Astrocyte of the hippocampus (primary cell): Measurements from ENCODE around the gene IRGC.
A peak's percentile ranks its signal among the peaks of the same experiment; 100 is the strongest.

Source experiments
- DNase-seq: peaks from one replicate; pipeline ENCODE4 v3.0.0; 2011; ENCODE audit warnings: low read depth, low spot score

Gene IRGC

DNA sequence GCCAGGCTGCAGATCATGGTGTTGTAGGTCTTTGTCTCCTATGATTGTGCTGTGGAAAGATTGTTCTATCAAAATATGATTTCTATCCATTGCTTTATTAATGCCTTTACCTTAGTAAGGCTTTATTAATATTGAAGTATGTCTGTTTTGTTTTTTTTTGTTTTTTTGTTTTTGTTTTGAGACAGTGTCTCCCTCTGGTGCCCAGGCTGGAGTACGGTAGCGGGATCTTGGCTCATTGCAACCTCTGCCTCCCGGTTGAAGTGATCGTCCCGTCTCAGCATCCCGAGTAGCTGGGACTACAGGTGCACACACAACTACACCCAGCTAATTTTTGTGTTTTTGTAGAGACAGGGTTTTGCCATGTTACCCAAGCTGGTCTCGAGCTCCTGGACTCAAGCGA is 7.7 kb downstream of the IRGC start:
- DNase-seq: no peak

DNA sequence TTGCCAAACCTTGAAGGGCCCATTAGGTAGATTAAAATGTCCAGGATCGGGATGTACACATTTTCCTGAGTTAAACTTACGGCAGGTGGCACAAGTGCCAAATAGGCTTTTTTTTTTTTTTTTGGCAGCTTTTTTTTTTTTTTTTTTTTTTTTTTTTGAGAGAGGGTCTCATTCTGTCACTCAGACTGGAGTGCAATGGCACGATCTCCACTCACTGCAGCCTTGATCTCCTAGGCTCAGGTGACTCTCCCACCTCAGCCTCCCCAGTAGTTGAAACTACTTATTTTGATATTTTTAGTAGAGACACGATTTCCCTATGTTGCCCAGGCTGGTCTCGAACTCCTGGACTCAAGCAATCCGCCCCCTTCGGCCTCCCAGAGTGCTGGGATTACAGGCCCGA is 9.0 kb downstream of the IRGC start:
- no peak for DNase-seq

DNA sequence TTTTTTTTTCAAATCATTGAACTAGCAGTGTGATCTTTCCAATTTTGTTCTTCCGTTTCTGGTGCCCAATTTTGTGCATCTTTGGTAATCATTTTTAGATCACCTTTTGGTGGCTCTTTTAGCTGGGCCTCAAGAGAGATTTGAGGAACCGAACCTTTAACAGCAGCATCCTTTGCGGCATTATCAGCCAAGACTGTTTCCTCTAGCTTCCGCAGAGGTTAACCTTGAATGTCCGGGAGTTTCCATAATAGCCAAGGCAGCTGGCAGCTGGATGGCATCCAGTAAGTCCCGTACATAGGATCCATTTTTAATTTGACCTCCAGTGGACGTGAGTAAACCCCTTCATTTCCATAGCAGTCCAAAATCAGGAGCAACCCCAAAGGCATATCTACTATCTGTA is 9.6 kb downstream of the IRGC start:
- no peak for DNase-seq

DNA sequence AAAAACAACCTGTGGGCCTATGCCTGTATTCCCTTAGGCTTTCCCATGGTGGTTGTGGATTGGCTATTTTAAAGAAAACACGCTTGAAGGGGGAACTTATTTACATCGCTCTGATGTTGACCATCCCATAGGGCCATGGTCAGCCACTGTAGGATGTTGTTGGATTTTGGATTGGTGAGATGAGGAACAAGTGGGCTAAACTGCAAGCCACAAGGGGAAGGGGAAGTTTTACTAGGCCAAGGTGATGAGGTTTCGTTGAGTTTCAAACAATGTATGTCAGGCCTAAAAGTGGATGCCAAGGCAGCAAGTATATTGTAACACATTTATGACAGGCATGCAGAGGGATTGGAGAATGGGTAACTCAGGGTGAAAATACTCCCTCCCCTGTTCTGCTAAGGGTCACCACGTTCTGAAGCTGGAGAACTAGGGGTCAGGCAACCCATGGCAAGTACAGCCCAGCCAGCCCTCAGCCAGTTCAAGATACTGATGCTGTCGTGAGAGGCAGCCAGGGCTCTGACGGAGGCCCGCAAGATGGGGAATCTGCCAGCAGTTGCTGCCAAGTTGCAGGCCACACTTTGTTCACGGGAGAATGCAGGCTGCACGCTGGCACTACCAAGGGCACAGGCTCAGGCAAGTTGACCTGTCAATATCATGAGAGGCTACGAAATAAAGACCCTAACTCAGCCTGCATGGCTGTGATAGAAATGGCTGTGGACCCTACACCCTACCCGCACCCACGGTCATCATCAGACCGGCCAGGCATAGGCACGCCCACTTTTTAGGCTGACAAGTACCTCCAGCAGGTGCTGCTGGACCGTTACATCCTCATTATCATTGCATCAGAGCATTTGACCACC is 11.1 kb downstream of the IRGC start:
- peak; percentile 74 for DNase-seq

DNA sequence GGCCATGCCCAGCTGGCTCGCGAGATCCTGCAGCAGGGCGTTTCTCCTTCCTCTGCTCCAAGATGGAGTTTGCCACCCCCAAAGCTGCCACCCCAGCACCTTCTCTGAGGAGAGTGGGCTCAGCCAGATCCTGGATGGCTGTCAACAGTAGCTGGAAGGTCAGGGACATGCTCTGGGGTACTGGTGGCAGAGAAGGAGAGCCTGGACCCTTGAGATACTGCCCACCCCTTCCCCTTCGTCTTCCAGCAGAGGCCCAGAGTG is 11.6 kb downstream of the IRGC start:
- no peak for DNase-seq

DNA sequence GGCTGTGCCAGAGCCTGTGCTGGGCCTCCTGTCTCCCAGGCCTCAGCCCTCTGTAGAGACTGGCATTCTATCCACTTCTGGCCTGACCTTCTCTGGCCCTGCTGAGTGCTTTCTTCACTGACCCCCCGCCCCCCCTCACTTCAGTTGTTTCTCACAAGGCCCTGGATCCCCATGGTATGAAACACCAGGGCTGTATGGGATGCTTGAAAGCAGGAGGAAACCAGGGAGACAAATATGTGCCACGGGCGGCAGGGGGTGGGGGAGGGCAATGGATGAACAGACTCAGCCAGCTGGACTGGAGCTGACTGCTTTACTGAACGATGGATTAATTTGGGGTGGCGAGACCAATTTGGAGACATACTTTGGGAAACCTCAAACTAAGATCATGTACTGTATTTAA is 14.0 kb downstream of the IRGC start:
- no peak for DNase-seq

DNA sequence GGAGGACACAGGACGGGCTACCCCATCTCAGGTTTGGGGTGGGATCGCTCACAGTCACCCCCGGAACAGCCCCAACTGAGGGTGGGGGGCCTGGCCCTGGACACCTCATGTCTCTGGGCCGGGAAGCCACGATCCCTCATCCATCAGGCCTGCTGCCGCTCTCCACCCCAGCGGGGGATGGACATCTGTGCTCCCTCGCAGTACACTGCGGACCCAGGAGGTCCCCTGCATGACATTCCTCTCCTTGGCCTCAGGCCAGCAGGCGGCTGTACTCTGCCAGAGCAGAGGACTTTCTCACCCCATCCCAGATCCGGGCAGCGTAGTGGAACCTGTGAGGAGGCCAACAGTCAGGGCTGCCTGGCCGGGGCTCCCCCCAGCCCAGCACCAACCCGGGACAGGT is 15.5 kb downstream of the IRGC start:
- DNase-seq: no peak

DNA sequence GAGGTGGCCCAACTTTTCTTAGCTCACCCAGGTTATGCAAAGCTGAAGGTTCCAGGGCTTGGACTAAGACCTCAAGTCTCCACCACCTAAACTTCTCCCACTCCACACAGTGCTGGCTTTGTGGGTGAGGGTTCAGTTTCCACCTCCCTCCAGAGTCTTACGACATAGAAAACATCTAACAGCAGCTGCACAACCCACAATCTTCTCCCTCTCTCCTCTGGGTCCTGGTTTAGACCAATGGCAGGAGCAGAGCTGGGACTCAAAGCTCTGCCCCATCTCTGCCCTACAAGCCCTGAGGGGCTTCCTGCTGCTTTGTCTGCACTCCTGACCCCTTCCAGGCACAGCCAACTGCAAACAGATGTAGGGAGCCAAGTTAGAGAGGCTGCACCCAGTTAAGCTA is 16.0 kb downstream of the IRGC start:
- no peak for DNase-seq

DNA sequence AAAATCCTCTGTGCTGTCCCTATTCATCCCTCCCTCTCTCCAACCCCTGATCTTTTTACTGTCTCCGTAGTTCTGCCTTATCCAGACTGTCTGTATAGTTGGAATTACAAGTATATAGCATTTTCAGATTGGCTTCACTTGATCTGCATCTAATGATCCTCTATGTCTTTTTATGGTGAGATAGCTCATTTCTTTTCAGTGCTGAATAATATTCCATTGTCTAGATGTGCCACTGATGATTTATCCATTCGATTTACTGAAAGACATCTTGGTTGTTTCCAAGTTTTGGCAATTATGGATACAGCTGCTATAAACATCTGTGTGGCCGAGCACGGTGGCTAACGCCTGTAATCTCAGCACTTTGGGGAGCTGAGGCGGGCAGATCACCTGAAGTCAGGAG is 19.1 kb downstream of the IRGC start:
- no peak for DNase-seq

DNA sequence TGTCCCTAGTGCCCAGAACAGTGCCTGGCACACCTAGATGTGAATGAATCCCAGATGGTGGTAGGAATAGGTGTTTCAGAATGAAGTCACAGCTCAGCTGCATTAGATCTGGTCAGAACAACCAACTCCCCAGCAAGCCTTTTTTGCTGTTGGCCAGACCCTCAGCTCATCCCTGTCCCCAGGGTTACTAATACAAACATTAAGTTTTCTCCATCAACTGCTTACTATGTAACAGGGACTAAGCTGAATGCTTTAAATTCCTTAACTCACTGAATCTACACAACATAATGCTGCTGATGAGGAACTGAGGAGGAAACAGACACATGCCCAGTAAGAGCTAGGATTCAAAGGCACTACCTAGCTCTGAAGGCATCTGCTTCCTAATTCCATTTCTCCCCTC is 20.1 kb downstream of the IRGC start:
- peak; percentile 66 for DNase-seq

DNA sequence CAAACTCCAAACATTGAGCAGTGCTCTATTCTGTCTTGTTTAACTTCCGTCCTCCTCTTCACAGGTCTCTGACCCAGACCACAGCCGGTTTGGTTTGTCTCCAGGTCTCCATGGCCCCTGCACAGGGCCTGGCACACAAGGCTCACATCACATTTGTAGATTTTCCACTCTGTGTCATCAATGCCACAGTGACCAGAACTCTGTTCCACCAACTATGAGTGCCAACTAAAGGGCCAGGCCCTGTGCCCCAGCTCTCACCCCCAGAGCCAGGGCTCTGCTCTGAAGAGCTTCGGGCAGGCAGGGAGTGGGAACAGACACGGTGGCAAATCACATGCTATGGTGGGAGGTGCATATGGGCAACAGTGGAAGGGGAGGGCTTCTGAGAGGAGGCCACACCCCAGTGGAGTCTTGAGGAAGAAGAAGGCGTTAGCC is 22.9 kb downstream of the IRGC start:
- DNase-seq: peak; percentile 49

DNA sequence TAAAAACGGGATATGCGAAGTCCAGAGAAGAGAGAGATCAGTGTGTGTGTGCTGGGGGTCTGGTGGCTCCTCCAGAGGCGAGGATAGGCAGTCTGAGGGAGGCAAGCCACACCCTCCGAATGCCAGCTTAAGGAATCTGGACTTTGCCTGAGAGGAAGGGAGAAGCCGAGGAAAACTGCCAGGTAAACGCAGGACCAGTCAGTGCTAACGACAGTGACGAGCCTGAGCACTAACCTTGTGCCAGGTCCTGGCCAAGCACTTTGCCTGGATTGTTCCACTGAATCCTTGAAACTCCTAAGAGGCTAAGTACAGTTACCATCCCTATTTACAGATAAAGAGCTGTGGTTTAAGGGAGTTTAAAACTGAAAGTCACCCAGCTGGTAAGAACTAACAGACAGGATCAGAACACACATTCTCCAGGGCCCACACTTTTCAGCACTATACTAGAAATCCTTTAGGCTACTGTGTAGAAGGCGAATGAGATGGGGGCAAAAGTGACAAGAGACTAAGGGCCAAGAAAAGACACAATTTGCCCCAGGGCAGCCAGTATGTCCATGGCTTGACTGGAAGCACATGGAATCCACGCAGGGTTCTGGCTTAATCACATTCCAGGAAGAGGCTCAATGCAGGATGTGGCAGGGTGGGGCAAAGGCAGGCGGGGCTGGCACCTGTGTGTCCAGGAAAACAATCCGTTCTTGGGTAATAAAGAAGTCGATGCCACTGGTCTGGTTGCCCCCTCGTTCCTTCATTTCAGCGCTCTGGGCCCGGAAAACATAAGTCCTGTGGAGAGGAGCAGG is 23.8 kb downstream of the IRGC start:
- DNase-seq: no peak

DNA sequence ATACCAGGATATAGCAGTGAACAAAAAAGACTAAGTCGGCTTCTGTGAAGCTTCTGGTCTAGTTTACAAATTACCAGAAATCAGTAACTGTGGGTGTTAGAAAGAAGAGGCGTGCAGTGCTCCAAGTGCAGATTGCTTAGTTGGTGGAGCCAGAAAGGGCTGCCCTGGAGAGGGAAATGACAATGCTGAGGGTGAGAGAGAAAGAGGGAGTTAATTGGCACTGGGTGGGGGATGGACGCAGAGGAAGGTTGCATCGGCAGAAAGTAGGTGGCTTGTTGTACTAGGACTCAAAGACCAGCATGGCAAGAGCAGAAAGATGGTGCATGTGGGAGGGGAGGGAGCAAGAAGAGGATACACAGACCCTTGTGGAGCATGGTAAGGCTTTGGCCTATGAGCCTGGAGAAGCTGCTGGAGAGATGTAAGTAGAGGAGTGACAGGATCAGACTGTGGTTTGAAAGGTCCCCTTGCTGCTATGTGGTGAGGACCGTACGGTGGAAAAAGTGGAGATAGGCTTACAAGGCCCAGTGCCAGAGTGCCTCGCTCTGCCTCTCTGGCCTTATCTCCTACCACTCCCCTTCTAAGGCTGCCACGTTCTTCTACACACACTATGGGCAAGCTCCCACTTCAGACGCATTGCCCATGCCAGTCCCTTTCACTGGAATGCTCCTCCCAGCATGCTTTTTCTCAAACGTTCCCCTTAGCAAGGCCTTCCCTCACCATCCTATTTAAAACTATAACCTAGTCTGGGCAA is 25.4 kb downstream of the IRGC start:
- DNase-seq: no peak

DNA sequence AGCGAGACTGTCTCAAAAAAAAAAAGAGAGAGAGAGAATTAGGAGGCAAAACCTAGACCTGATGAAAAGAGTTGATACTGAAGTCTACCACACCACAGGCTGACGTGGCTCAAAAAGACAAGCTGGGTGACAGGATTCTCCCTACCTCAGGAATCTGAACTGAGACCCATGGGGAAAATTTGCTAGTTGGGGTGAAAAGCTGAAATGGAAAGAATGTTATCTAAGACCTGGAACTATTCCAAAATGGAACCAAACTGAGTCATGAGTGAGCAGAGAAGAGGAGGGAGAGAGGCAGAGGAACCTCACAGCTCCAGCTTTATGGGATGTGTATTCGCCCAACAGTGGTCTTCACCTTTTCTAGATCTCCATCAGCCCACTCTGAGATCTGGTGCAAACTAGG is 27.2 kb downstream of the IRGC start:
- peak; percentile 82 for DNase-seq

DNA sequence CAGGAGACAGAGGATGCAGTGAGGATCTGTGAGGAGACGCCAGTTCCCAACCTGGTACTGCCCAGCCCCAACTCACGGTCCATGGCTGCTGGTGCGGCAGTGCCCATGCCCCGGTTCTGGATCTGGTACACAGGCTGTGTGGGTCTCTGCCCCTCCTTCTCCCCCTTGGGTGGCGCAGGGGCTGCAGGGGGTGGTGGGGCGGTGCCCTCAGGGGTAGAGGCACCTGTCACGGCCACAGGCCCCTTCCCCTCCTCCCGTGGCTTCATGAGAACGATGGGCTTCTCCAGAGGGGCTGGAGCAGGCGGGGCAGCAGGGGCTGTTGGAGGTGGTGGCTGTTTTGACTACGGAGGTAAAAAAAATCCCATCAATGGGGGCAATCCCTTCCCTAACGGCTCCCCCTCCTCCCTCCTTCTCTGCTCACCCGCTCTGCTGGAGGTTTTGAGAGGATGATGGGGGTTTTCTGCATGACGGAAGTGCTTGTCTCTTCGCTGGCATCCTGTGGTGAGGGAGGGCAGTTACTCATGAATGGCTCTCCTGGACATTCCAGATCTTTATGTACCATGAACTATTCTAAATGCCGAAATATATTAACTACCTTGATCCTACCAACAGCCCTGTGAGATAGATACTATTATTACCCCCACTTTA is 31.8 kb downstream of the IRGC start:
- no peak for DNase-seq

DNA sequence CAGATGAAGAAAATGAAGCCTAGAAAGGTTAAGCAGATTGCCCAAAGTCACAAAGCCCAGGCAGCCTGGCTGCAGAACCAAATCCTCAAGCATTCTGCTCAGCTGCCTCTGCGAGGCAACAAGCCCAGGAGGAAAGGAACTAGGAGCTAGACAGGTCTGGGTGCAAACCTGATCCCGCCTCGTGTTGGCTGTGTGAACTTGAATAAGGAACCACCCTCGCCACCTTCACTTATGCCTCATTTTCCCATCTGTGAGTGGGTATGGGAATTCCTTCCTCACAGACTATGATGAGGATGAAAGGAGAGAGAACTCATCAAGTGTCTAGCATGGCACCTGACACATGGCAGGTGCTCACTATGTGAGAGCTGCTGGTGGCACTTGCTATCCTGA is 32.3 kb downstream of the IRGC start:
- DNase-seq: no peak

DNA sequence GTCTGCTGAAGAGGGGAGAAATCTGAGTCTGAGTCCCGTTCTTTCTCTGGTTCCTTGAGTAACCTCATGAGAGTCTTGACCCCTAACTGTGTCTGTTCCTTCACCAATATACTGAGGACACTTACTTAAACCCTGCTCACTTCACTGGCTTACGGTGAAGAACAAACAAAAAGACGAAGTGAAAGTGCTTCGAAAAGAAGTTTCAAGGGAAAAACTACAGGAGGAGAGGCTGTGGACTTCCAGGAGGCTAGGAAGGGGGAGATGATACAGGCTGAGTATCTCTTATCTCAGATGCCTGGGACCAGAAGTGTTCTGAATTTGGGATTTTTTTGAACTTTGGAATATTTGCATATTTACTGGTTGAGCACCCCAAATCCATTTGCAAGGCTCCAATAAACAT is 32.8 kb downstream of the IRGC start:
- DNase-seq: no peak

DNA sequence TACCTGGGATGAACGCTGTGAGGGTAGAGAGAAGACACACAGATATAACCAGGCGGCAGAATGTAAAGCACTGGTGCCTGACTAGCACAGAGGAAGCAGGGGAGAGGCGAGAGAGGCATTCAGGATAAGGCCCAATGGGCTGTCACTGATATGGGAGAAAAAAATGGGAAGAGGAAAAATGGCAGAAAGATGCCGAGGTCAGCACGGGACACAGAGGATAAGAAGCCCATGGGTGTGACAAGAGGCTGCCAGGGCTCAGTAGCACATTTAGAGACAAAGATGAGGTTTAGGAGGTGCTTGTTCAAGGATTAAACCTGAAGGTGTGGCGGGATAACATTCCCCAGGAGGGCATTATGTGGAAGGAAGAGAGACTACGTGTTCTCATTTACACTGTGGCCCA is 33.3 kb downstream of the IRGC start:
- no peak for DNase-seq

DNA sequence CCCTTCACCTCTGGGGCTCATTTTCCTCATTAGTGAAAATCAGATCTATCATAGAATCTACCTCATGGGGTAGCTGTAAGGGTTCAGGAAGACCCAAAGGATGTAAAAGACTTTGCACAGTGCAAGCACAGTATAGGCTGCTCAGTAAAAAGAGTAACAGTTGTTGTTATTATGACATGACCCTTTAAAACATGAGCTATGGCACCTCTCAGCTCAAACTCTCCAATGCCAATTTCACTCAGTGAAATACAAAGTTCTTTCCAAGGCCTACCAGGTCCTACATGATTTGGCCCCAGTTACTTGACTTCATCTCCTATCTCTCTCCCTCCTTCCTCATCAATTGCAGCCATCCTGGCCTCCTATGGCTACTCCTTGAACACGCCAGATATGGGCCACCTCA is 34.0 kb downstream of the IRGC start:
- no peak for DNase-seq

DNA sequence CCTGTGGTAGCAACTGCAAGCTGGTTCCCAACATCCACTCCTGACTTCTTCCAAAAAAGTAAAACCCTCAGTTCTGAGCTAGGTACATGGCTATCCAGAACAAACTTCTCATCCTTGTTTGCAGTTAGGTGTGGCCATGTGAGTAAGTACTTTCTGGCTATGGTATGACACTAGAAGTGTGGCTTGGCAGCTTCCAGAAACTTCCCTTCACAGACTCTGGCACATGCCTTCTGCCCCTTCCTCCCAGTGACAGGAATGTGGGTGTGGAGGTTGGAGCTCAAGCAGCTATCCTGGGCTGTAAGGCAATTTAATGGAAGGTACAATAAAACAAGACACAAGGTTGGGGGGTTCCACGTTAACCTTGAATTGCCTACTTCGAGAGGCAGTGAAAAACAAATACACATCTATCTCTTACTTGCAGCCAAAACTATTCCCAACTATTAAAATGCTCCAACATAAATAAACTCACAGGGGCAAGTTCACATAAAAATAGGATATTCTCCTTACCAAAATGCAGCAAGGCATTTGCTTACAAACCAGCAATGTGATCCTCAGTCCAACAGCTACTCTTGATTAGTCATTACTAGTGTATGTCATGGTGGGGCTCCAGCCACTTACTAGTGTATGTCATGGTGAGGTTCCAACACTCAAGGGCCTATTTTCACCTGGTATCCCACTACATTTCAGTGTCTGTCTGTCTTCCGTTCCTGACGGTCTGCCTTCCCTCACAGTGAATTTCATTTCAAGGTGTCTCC is 35.8 kb downstream of the IRGC start:
- DNase-seq: no peak

DNA sequence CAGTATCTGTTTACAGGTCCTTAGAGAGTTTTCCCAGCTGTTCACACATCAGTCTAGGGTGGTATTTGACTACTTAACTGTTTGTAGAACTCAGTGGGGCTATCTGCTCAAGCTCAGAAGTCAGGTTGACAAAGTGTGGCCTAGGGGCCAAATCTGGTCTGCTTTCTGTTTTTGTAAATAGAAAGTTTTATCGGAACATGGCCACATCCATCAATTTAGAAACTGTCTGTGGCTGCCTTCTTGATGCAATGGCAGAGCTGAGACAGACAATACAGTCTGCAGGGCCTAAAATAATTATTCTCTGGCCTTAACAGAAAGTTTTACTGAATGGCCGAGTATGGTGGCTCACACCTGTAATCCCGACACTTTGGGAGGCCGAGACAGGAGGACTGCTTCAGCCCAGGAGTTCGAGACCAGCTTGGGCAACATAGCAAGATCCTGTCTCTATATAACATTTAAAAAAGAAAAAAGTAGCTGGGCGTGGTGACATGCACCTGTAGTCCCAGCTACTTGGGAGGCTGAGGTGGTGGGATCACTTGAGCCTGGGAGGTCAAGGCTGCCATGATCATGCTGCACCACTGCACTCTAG is 36.5 kb downstream of the IRGC start:
- DNase-seq: no peak
